ENCODE measurements around the gene GABBR2.

Gene GABBR2

DNA sequence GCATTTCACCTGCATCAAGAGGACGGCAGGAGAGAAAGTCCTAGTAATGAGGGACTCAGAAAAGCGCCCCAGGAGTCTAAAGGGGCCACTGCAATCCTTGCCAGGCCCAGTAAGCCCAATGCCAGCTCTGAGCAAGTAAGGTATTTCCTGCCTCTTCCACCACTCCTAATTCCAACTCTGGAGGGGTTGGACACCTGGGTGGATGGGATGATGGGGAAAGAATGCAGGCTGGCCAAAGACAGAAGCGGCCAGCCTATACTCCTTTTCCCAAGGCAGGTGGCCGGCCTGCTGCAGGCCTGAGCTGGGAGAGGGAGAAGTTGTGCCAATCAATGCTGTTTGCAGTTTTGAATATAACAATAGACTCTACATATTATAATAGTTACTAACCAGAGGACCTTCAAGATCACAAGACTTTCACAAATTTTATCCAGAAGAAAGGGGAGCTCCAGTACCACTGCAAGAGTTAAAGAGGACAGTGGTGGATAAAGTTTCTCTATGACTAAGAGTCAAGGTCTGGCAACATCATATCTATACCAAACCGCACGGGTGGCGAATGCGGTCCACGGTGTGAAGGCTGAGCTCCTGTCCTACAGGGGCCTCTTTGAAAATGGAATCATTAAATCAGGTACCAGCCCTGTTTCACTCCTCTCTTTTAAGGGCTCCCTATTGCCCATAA lies 338.3 kb downstream of the GABBR2 start:
- DNase-seq (ENCODE audit: low read depth in 2 of 2) = no peak

- DNase-seq (ENCODE audit: low read depth in 2 of 2) = no peak
These were observed 338.8 kb downstream of the GABBR2 start for GRCh38 chr9:98369896-98370295.

DNA sequence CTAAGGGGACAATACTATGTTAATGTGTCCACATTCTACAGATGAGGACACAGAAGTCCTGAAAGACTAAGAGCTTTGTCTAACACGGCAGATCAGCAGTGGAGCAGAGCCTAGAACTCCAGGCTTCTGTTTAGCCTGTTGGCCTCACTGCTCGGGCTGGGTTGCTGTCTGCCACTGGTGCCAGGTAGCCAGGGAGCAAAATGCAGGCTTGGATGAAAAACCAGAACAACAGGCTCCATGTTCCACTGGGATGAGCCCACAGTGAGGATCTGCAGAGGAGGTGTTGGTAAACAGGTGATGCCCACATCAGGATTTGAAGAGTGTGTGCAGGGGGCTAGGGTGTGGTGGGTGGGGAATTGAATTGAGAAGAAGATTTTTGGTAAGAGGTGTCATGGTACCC lies 339.3 kb downstream of the GABBR2 start:
- no peak for DNase-seq (ENCODE audit: low read depth in 2 of 2)

DNA sequence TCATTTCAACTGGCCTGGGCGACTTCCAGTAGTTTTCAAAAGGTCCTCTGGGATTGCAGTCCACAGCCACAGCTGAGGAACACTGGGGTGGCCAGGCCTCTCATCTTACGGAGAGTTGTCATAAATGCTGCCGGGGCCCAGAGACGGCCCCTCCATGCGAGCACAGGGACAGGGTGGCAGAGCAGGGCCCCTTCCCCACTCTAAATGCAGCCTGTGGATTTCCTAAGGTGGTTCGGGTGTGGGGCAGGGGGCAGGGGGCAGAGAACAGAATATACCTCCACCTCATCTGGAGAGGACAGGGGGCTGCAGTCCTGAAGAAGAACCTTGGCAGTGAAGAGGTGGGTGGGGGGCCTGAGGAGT lies 339.7 kb downstream of the GABBR2 start:
- DNase-seq (ENCODE audit: low read depth in 2 of 2) = no peak

DNA sequence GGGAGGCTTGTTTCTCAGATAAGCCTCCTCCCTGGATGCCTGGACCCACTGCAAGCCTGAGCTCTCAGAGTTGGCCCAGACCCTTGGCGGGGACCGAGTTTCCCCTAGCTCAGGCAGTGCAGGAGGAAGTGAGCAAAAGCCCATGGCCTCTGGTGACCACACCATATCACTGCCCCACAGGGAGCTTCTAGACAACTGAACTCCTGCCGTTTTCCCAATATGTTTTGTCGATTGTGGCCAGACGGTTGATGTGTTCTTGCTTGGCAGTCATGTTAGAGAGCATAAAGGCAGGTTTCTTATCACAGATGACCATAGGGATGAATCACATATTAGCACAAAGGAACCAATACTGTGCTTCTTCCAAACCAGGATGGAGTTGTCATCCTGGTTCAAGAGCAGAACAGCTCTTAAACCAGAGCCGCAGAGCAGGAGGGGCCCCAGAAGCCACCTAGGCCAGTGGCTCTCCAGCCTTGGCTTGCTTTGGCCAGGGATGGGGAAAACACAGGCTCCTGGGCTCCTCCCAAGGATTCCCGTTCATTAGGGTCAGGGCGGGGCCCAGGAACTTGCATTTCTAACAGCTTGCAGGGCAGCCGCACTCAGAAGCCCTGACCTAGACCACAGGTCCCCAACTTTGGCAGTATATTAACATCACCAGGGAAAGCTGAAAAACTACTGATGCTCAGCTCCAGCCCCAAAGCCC lies 340.2 kb downstream of the GABBR2 start:
- no peak for DNase-seq (ENCODE audit: low read depth in 2 of 2)

- no peak for DNase-seq (ENCODE audit: low read depth in 2 of 2)
These were observed 340.8 kb downstream of the GABBR2 start for GRCh38 chr9:98367923-98368322.

DNA sequence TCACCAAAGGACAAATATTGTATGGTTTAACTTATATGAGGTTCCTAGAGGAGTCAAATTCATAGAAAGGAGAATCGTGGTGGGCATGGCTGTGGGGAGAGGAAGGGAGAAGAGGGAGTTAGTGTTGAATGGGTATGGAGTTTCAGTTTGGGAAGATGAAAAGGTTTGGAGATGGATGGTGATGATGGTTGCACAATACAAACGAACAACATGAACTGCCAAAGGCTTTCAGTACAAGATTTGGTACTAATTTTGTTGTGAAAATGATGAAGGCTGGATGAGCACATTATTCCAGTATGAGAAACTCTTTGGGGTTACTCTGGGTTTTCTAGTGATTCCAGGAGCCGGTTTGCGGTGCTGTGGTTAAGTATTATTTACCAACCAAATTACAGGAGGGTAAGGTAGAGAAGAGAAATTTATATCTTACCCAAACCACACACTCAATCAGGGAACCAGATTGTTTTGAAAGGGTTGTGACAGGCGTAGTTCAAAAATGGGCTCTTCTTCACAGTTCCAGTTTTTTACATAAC lies 341.3 kb downstream of the GABBR2 start:
- DNase-seq (ENCODE audit: low read depth in 2 of 2) = no peak

DNA sequence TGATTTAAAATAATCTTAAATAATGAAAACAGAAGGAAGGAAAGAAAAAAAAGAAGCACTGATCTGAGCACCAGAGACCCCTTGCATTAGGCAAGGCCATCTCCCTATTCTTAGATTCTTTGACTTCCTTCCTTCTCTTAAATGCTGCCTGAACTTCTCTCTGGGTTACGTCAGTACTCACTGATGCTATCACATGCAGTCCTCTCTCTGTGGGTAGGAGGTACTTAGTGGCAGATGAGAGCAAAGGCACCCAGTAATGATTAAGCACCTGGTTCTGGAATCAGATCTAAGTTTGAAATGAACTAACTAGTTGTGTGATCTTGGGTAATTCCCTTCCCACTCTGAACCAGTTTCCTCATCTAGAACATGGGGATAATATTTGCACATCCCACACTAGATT lies 343.0 kb downstream of the GABBR2 start:
- DNase-seq (ENCODE audit: low read depth in 2 of 2) = no peak

DNA sequence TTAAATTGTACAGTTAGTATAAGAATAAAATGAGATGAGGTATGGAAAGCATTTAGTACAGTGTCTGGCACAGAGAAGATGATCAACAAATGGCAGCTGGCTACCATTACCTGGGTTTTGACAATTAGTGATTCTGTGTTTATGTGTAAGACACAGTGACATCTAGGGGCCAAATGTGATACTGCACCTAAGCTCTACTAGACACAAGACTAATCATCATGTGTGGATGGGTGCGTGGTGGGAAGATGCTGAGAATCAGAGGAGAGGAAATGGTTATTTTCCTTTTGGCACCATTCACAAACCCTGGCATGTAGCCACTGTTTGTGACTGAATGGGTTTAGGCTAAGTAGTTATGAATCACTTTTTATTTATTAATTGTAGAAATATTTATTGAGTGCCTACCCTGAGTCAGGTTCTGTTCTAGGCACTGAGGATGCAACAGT lies 343.5 kb downstream of the GABBR2 start:
- peak in 1 of 2 experiments; percentile 8 for DNase-seq (ENCODE audit: low read depth in 2 of 2)

DNA sequence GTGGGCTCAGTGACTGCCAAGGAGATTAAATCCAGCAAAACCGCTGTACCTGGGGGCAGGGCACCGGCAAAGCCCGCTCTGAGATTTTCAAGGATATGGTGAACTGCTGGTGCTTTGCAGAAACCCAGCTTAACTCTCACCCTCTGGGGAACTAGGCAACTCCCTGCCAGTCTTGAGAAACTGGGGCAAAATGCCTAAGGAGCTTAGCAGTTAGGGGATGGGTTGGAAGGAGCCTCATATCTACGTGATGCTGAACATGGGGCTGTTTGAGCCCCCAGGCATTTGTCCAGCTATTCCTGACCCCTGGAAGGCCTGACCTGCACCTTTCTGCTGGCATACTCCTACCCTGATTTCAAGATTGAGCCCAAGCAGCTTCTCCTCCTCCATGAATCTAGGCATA lies 344.6 kb downstream of the GABBR2 start:
- no peak for DNase-seq (ENCODE audit: low read depth in 2 of 2)

GRCh38 chr9:98363644-98364043 lies 345.1 kb downstream of the GABBR2 start:
- DNase-seq (ENCODE audit: low read depth in 2 of 2) = no peak

- no peak for DNase-seq (ENCODE audit: low read depth in 2 of 2)
These were observed 346.0 kb downstream of the GABBR2 start for GRCh38 chr9:98362624-98363252.

DNA sequence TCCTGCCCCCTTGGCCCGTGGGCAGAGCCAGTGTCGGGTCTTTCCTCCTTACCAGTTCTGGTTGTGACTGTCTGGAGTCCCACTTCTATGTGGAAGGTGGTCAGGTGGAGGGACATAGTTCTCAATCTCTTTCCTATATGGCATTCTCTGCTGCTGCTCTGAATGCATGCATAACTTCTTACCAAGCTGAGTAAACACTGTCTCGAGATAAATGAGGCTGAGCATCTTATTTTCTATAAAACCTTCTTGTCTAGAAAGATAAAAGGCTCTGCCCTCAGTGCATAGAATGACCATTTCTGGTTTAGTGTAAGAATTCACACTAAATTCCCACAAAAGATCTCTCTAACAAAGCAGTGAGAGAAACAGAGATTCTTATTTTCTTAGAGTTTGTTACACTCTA lies 347.1 kb downstream of the GABBR2 start:
- no peak for DNase-seq (ENCODE audit: low read depth in 2 of 2)

- DNase-seq (ENCODE audit: low read depth in 2 of 2) = no peak
These were observed 348.5 kb downstream of the GABBR2 start for GRCh38 chr9:98360176-98360708.

GRCh38 chr9:98359569-98359968 lies 349.2 kb downstream of the GABBR2 start:
- DNase-seq (ENCODE audit: low read depth in 2 of 2) = no peak

- DNase-seq (ENCODE audit: low read depth in 2 of 2) = no peak
These were observed 350.7 kb downstream of the GABBR2 start for GRCh38 chr9:98357921-98358535.

GRCh38 chr9:98356953-98357690 lies 351.6 kb downstream of the GABBR2 start:
- no peak for DNase-seq (ENCODE audit: low read depth in 2 of 2)

GRCh38 chr9:98356326-98356725 lies 352.4 kb downstream of the GABBR2 start:
- DNase-seq (ENCODE audit: low read depth in 2 of 2) = no peak

DNA sequence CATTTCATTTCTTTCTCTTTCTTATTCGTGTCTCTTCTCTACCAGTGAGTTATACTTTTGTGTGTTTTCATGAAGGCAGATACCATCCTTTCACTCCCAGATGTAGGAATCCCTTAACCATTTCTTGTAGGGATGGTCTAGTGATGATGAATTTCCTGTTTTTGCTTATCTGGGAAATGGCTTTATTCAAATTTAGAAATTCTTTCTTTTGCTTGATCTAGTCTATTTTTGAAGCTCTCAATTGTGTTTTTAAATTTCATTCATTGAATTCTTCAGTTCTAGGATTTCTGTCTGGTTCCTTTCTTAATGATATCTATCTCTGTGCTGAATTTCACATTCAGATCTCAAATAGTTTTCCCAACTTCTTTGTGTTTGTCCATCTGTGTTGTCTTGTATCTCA lies 357.4 kb downstream of the GABBR2 start:
- DNase-seq (ENCODE audit: low read depth in 2 of 2) = no peak

- no peak for DNase-seq (ENCODE audit: low read depth in 2 of 2)
These were observed 361.1 kb downstream of the GABBR2 start for GRCh38 chr9:98347642-98348041.

GRCh38 chr9:98345011-98345410 lies 363.7 kb downstream of the GABBR2 start:
- no peak for DNase-seq (ENCODE audit: low read depth in 2 of 2)

Data from stimulated activated CD4-positive, alpha-beta T cell treated with anti-CD3 and anti-CD28 coated beads, Interleukin-12 subunit alpha, Interleukin-12 subunit beta, amount 100 ng/mL, for 24 hours (primary cell).